Right lobe of liver (tissue), 6 donors: Measurements from ENCODE around the gene RNF113B. TPM values are rescaled to one million over a fixed set of nuclear protein-coding genes. Genes with fewer than 3 reads are reported as not detected.

ENCODE experiments used
- ATAC-seq, 4 donors: fragments of 200-7000 bp; cut with Tn5 transposase; one replicate each; pipeline ENCODE4 v1.9.1; 2020; ENCODE audit warnings: mild to moderate bottlenecking in 4 of 4, moderate library complexity in 4 of 4
- DNase-seq, 3 donors: peaks; one replicate each; pipeline ENCODE4 v3.0.0-alpha.2; 2020
- H3K27ac ChIP-seq, 3 donors: fragments of 200-600 bp; one replicate each; pipeline ENCODE4 v1.8.0; 2022
- H3K27me3 ChIP-seq, 2 donors: fragments of 200-600 bp; one replicate each; pipeline ENCODE4 v1.8.0; 2022
- H3K36me3 ChIP-seq, 4 donors: fragments of 200-600 bp; sonication (generic) in 1 of 4; one replicate each; pipeline versions ENCODE4 v1.5.1 to v1.8.0; 2017 to 2022; ENCODE audit warnings: control low read depth in 1 of 4
- H3K4me1 ChIP-seq, 4 donors: fragments of 200-600 bp; sonication (generic) in 1 of 4; one replicate each; pipeline versions ENCODE4 v1.5.1 to v1.8.0; 2017 to 2022; ENCODE audit warnings: control low read depth in 1 of 4
- H3K4me3 ChIP-seq, 3 donors: fragments of 200-600 bp; one replicate each; pipeline ENCODE4 v1.8.0; 2022
- H3K9me3 ChIP-seq, 4 donors: fragments of 200-600 bp; sonication (generic) in 1 of 4; one replicate each; pipeline versions ENCODE4 v1.5.1 to v1.8.0; 2017 to 2022; ENCODE audit warnings: control low read depth in 1 of 4
- POLR2A ChIP-seq: fragments of 450-650 bp; IDR thresholded peaks from one replicate; pipeline ENCODE4 v1.6.1; 2017; ENCODE audit warnings: antibody characterized with exemption, mild to moderate bottlenecking
- WGBS: methylation state at CpG from one replicate; pipeline ENCODE4 v1.1.6; 2018; ENCODE audit warnings: low coverage, low lambda C conversion rate; ENCODE audit not compliant: insufficient coverage; ENCODE audit errors: missing lambda C conversion rate; 5-methylcytosine and 5-hydroxymethylcytosine counted together
- intact Hi-C, 2 donors: fragments of 100-400 bp; cut with DNase I; formaldehyde crosslinking; loops; one replicate each; pipeline versions ENCODE4 v1.11.2 to v1.14.1; 2022
- total RNA-seq, 6 experiments: library from RNA; depleted of rRNA in 2 of 6; stranded (reverse); fragments of >200 nt in 2 of 6; fragmentation: NEBNext Ultra II Directional in 3 of 6; extraction: Animal tissue kit (Norgen Biotek cat#: 25700) in 3 of 6; gene quantifications; one replicate each; pipeline versions ENCODE4 v1.1.0 to v1.2.4, GENCODE V29; 2016 to 2023
- TF ChIP-seq, protein P1 (sequence below), 4 donors: fragments of 200-600 bp in 3 of 4; fragments of 450-650 bp in 1 of 4; IDR thresholded peaks; one replicate each; pipeline versions ENCODE4 v1.5.1 to v1.8.0; 2016 to 2022; ENCODE audit warnings: antibody characterized with exemption in 4 of 4, mild to moderate bottlenecking in 2 of 4
- donor health status: DM: no; HTN: yes; CAD: no.
- donor health status: DM: no; HTN: no; CAD: no.
- donor health status: DM: no; HTN: no; CAD: no.
- donor health status: DM: no; HTN: yes; CAD: no.
- donor health status: DM: no; HTN: yes; CAD: no.

The RNF113B gene
- total RNA-seq, 6 experiments from 2014 or later, result not detected

DNA sequence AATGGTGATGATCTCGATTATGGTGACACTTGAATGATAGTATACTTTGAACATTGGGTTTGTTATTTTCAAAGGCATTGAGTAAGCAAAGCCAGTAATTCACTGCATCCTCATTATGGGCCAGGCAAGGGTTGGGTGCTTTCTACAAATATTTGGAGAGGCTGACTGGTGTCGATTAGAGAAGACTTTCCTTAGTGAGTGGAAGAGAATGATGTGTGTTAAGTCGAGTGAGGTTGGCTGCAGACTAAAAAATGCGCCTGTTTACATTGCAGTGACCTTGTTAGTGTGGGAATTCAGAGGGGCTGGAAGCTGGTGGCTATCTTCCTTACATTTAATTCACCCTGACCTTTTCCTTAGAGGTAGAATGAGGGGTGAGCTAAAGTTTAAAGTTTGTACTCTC, 22.4 kb upstream of the RNF113B start:
- Histone ChIP-seq H3K9me3 (no peaks in the 10 kb centered on the region), H3K27ac (peak overlapping the region in 1 of 3 donors; percentile 5), H3K4me1 (peaks cover 0 to 66% (median 31%) of the 10 kb centered on the region in 4 donors), H3K4me3 (no peak overlapping the region), H3K27me3 (no peaks in the 10 kb centered on the region), H3K36me3 (no peaks in the 10 kb centered on the region)
- TF ChIP-seq, protein P1, sequence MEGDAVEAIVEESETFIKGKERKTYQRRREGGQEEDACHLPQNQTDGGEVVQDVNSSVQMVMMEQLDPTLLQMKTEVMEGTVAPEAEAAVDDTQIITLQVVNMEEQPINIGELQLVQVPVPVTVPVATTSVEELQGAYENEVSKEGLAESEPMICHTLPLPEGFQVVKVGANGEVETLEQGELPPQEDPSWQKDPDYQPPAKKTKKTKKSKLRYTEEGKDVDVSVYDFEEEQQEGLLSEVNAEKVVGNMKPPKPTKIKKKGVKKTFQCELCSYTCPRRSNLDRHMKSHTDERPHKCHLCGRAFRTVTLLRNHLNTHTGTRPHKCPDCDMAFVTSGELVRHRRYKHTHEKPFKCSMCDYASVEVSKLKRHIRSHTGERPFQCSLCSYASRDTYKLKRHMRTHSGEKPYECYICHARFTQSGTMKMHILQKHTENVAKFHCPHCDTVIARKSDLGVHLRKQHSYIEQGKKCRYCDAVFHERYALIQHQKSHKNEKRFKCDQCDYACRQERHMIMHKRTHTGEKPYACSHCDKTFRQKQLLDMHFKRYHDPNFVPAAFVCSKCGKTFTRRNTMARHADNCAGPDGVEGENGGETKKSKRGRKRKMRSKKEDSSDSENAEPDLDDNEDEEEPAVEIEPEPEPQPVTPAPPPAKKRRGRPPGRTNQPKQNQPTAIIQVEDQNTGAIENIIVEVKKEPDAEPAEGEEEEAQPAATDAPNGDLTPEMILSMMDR (IDR thresholded peaks at IDR 0.05), result no peak
- TF ChIP-seq POLR2A, result no peak
- intact Hi-C loops, result no loop called here
- WGBS, result 27% methylated on average over 4 of the region's 4 CpGs
- no peak for DNase-seq
- peak in 1 of 4 donors; percentile 43 for ATAC-seq

DNA sequence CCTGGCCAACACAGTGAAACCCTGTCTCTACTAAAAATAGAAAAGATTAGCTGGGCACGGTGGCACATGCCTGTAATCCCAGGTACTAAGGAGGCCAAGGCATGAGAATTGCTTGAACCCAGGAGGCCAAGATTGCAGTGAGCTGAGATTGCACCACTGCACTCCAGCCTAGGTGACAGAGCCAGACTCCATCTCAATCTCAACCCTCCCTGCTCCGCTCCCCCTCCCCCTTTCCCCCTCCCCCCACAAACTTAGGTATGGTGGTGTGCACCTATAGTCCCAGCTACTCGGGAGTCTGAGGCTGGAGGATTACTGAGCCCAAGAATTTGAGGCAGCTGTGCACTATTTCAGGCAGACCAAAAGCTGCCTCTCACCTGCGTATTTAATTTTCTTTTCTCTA, 21.6 kb upstream of the RNF113B start:
- Histone ChIP-seq H3K27me3 (no peaks in the 10 kb centered on the region), H3K4me3 (no peak overlapping the region), H3K4me1 (peaks cover 0 to 65% (median 31%) of the 10 kb centered on the region in 4 donors), H3K9me3 (no peaks in the 10 kb centered on the region), H3K27ac (no peak overlapping the region), H3K36me3 (no peaks in the 10 kb centered on the region)
- no peak for TF ChIP-seq POLR2A
- TF ChIP-seq, protein P1 (IDR thresholded peaks at IDR 0.05), result no peak
- no peak for ATAC-seq
- 83% methylated on average over 2 of the region's 4 CpGs for WGBS
- intact Hi-C loops, result no loop called here
- no peak for DNase-seq

DNA sequence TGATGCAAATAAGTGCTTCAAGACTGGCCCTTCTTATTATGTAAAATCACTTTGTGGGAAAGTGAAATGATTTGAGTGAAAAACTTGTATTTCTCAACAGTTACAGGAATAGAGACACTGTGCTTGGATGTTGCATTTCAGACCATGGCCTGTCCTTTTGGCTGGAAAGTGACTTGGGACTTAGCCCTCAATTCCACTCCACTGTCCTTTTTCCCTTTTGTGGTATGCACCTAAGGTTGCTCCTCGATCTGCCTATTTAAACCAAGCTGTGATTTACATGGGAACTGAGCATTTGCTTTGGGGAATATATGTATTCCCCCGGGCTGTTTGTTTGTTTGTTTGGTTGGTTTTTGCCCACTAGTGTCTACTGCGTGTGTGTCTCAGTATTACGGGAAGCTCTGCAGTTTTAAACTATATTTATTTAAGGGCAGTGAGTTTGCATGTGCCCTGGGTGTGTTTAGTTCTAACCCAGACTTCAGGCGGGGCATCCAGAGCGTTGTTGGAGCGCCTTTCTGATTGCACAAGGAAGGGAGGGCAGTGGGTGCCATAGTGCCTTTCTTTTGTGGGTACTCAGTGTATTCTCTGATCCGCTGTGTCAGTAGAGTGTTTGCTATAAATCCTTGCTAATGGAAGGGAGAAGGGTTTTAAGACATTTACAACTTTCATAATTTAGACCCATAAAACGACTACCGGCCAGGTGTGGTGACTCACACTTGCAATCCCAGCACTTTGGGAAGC, 18.2 kb upstream of the RNF113B start:
- peak overlapping the region in 1 of 3 donors; percentile 9 for H3K4me3 ChIP-seq
- TF ChIP-seq POLR2A, result no peak
- TF ChIP-seq, protein P1 (IDR thresholded peaks at IDR 0.05), result no peak
- DNase-seq (peak; percentile 61 to 84 (median 72)), ATAC-seq (peak; percentile 76 to 92 (median 88))
- H3K27me3 ChIP-seq, result no peaks in the 10 kb centered on the region
- WGBS, result 30% methylated on average over 10 of the region's 10 CpGs
- peak overlapping the region; percentile 38 to 71 (median 63) for H3K27ac ChIP-seq
- intact Hi-C loops, result no loop called here
- H3K4me1 ChIP-seq, result peaks cover 0 to 61% (median 26%) of the 10 kb centered on the region in 4 donors
- H3K36me3 ChIP-seq, result no peaks in the 10 kb centered on the region
- no peaks in the 10 kb centered on the region for H3K9me3 ChIP-seq

DNA sequence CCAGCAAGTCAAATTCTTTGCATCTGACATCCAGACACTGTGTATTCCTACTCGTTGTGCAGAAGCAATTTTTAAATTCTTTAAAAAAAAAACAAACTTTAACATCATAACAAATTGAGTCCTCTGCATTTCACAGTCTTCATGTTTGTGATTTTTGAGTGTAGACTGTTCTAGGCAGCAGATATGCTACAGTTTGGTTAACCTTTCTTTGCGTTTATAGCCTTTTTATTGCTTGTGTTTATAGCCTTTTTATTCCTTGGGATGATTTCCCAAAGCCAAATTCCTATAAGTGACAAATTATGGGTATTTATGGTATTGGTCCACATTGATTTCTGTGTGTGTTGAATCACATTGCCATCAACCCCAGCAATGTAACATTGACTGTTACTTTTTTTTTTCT, 14.9 kb upstream of the RNF113B start:
- Histone ChIP-seq H3K36me3 (no peaks in the 10 kb centered on the region), H3K4me1 (peaks cover 0 to 81% (median 29%) of the 10 kb centered on the region in 4 donors), H3K4me3 (no peak overlapping the region), H3K27ac (peak overlapping the region in 1 of 3 donors; percentile 65), H3K9me3 (no peaks in the 10 kb centered on the region), H3K27me3 (no peaks in the 10 kb centered on the region)
- TF ChIP-seq POLR2A, result no peak
- TF ChIP-seq, protein P1 (IDR thresholded peaks at IDR 0.05), result no peak
- no peak for ATAC-seq
- 78% methylated on average over 2 of the region's 2 CpGs for WGBS
- intact Hi-C loops, result no loop called here
- no peak for DNase-seq
